HG03342 (cell line): Measurements from ENCODE around the gene MGST1.

ENCODE experiments used
- ATAC-seq: cut with Tn5 transposase; IDR thresholded peaks from one replicate; pipeline ENCODE4 v1.9.1; 2021; ENCODE audit warnings: mild to moderate bottlenecking, moderate library complexity; ENCODE audit not compliant: unreplicated experiment

MGST1 gene

GRCh38 chr12:16347391-16348298 is at the start of gene MGST1:
MGST1 (plus strand) TSS chr12:16347645; CDS start chr12:16354253, 6,608 bp downstream.
- ATAC-seq, result peak; percentile 75

GRCh38 chr12:16299403-16299802 is 48.0 kb upstream of the MGST1 start:
- no peak for ATAC-seq

GRCh38 chr12:16300122-16300521 is 47.3 kb upstream of the MGST1 start:
- ATAC-seq, result no peak

GRCh38 chr12:16300736-16301135 is 46.7 kb upstream of the MGST1 start:
- no peak for ATAC-seq

- ATAC-seq, result no peak
Observed at GRCh38 chr12:16303939-16304338, 43.5 kb upstream of the MGST1 start.

- no peak for ATAC-seq
Observed at GRCh38 chr12:16307856-16308475, 39.5 kb upstream of the MGST1 start.

GRCh38 chr12:16310934-16311333 is 36.5 kb upstream of the MGST1 start:
- no peak for ATAC-seq

GRCh38 chr12:16323010-16323409 is 24.4 kb upstream of the MGST1 start:
- no peak for ATAC-seq

- ATAC-seq, result no peak
Observed at GRCh38 chr12:16323638-16324037, 23.8 kb upstream of the MGST1 start.

GRCh38 chr12:16324272-16324671 is 23.2 kb upstream of the MGST1 start:
- ATAC-seq, result no peak

- no peak for ATAC-seq
Observed at GRCh38 chr12:16324772-16325171, 22.7 kb upstream of the MGST1 start.

- no peak for ATAC-seq
Observed at GRCh38 chr12:16325426-16325825, 22.0 kb upstream of the MGST1 start.

GRCh38 chr12:16327963-16328362 is 19.5 kb upstream of the MGST1 start:
- no peak for ATAC-seq

- ATAC-seq, result no peak
Observed at GRCh38 chr12:16329594-16329993, 17.9 kb upstream of the MGST1 start.

- ATAC-seq, result no peak
Observed at GRCh38 chr12:16330560-16330959, 16.9 kb upstream of the MGST1 start.

- ATAC-seq, result no peak
Observed at GRCh38 chr12:16331998-16332397, 15.4 kb upstream of the MGST1 start.

- ATAC-seq, result no peak
Observed at GRCh38 chr12:16335838-16336237, 11.6 kb upstream of the MGST1 start.

GRCh38 chr12:16344269-16344668 is 3.2 kb upstream of the MGST1 start:
- no peak for ATAC-seq

- ATAC-seq, result no peak
Observed at GRCh38 chr12:16345105-16345504, 2.3 kb upstream of the MGST1 start.

- ATAC-seq, result no peak
Observed at GRCh38 chr12:16346958-16347357, 487 bp upstream of the MGST1 start.

- ATAC-seq, result peak; percentile 43
Observed at GRCh38 chr12:16348435-16349130, 1.1 kb downstream of the MGST1 start.

GRCh38 chr12:16349131-16349460 is 1.7 kb downstream of the MGST1 start:
- ATAC-seq, result peak; percentile 32
